Measurements from ENCODE around the gene POPDC2.
A peak's percentile ranks its signal among the peaks of the same experiment; 100 is the strongest.

The POPDC2 gene

GRCh38 chr3:119639494-119640350 lies 20.7 kb downstream of the POPDC2 start:
- no peak for DNase-seq

DNA sequence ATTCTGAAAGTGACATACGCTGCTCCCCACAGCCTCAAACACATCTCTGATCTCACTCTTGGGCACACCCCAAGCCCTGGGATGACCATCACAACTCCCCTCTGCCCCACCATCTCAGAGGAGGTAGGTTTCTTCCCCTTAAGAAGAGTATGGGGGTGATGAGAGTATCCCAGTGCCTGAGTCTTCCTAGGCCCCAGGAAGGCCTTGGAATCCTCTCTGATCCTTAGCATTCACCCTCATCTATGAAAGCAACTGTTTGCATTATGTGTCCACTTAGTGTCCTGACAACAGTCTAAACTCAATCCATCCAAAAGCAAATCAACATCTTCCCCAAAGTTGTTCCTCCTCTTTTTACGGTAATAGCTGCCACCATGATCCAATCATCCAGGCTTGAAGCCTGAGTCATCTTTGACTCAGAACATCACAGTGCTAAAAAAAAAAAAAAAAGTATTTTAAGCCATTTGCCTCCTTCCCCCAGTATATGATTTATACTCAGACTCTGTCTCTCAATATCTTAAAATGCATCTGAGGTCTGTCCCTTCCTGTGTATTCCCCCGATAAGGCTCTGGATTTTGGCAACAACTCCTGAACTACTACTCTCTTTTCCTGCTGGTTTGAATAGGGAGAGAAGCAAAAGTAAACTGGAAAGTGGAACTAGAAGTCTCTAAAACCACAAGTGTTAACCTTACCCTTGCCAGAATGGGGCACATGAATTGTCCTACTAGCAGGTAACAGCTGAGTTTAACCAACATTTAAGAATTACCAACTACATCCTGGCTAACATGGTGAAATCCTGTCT lies 22.5 kb downstream of the POPDC2 start:
- peak; percentile 69 to 92 (median 80) for DNase-seq

DNA sequence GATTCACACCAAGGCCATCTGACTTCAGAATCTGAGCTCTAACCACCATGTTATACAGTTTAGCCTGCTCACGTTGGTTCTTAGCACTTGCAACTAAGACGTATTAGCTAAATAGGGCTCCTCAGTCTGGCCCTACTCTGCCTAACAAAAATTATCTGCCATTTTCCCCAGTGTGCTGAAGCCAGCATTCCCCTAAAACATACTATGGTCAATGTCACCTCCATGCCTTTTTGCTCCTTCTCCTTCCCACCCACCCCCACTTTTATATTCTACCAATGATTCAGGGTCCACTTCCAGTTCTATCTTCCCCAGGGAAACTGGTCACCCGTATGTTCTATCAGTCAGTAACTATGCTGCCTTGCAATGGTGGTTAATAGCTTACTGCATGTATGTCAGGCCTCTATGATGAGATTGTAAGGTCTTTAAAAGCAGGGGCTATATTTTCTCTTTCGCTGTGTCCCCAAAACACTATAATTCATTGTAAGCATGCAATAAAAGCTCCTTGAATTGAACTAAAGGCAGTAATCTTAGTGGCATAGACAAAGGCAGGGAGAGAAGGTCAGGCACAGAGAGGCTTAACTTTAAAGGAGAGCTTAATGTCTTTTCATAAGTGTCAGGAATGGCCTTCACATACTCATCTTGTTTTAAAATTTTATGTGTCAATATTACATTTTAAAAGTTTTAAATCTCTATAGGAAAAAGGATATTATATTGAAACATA lies 23.3 kb downstream of the POPDC2 start:
- no peak for DNase-seq

GRCh38 chr3:119636249-119636648 lies 24.1 kb downstream of the POPDC2 start:
- peak; percentile 27 to 54 (median 36) for DNase-seq

DNA sequence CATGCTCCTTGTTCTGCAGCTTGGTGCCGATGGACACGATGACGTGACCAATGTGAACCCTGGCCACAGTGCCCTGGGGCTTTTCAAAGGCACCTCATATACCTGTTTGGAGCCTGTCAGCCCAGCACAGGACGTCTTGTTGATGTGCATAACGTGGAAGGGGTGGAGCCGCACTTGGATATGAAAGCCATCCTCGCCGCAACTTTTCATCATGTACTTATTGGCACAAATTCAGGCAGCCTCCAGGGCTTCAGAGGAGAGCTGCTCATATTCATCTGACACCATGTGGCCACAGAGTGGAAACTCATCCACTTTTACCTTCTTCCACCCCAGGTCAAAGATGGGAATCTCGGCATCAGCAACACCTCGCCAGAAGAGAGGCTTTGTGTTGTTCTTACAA lies 24.7 kb downstream of the POPDC2 start:
- DNase-seq: no peak

GRCh38 chr3:119632829-119633228 lies 27.6 kb downstream of the POPDC2 start:
- no peak for DNase-seq

GRCh38 chr3:119632216-119632615 lies 28.2 kb downstream of the POPDC2 start:
- peak in 3 of 4 experiments; percentile 44 to 62 (median 51) for DNase-seq

DNA sequence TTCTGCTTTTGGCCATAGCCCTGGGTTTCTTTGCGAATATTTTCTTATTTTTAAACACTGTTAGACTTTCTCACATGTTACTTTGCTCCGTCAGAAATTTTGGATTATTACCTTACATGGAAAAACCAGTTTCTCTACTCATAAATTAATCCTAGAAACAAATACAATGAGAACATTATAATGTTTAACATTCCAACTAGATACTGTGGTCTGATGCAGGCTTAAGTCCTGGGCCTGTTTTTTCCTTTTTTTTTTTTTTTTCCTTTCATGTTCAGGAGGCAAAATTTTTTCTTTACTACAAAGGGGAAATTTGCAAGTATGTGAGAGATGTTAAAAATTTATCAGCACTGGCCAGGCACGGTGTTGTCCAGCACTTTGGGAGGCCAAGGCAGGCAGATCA lies 28.9 kb downstream of the POPDC2 start:
- no peak for DNase-seq

- DNase-seq: no peak
Observed at GRCh38 chr3:119630880-119631329, 29.5 kb downstream of the POPDC2 start.

DNA sequence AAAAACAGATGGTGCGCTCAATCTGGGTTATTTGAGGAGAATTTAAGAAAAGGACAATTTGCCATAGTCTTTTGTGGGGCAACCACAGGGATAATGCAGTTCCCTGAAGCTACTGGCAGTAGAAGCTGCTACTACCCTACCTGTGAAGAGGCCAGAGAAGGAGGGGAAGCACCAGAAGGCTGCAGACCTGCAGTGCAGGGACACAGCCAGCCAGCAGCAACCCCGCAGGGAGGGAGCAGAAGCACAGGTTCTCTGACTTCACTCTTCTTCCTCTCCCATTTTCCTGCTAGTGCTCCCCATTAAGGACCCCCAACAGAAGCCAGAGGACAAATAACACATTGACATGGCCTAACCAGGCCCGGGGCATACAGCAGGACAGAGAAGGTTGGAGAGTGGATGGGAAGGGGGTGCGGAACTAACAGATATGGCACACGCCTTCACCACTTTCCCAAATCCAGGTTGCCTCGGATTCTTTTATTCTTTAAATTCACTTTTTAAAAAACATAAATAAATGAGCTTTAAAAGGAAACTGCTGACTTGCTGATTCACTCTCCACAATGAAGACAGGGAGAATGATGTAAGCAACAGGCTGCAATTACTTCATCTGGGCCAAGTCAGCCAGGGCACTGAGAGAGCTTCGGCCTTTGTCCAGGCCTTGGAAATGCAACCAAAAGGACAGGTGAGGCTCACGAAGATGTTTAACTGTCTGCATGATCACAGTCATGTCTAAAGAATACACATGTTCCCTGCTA lies 30.1 kb downstream of the POPDC2 start:
- peak; percentile 58 to 81 (median 75) for DNase-seq

GRCh38 chr3:119628816-119629445 lies 31.5 kb downstream of the POPDC2 start:
- DNase-seq: peak; percentile 50 to 78 (median 64)

GRCh38 chr3:119628390-119628789 lies 32.0 kb downstream of the POPDC2 start:
- peak; percentile 33 to 66 (median 58) for DNase-seq

GRCh38 chr3:119627461-119627860 lies 32.9 kb downstream of the POPDC2 start:
- peak; percentile 66 to 88 (median 78) for DNase-seq

DNA sequence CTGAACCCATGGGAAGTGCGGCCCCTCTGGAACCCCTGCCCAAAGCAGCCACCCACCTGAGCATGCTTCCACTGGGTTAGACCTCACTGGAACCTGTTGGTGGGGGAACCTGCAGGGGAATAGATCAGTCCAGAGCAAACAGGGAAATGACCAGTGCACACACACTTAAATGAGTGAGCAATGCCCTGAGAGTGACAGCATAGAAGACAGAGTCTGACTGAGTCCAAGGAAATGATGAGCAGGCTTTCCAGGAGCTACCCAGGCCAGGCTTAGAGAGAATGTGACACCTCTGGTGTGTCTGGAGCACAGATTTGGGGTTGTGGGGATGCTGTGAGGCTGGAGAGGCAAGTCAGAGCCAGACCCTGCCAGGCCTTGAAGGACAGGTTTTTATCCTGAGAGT lies 34.2 kb downstream of the POPDC2 start:
- peak in 3 of 4 experiments; percentile 21 to 42 (median 40) for DNase-seq

- DNase-seq: no peak
Observed at GRCh38 chr3:119625451-119626153, 34.8 kb downstream of the POPDC2 start.

- peak in 2 of 4 experiments; percentile 38 to 57 for DNase-seq
Observed at GRCh38 chr3:119624002-119624720, 36.2 kb downstream of the POPDC2 start.

GRCh38 chr3:119620899-119621298 lies 39.5 kb downstream of the POPDC2 start:
- no peak for DNase-seq

DNA sequence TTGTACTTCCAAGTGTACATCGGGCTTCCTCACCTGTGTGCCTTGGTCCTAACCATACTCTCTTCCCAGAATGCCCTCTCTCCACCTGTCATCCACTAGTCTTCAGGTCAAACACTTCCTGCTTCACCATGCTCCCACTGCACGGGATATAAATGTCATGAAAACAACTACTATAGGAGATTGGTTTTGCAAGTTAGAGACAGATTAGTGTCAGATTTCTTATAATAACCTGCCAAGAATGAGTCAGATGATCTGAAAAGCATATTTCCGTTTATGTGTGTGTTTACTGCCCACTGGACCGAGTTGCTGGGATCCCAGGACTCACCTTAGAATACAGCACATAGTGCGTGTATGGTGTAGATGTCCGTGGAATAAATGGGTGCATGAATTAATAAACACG lies 41.3 kb downstream of the POPDC2 start:
- no peak for DNase-seq

- DNase-seq: no peak
Observed at GRCh38 chr3:119616056-119616455, 44.3 kb downstream of the POPDC2 start.

- DNase-seq: no peak
Observed at GRCh38 chr3:119613872-119614271, 46.5 kb downstream of the POPDC2 start.

Data from suppressor macrophage (primary cell).